Neural cell (in vitro differentiated cells): ENCODE results near the gene BMAL2.

Experiments used
- POLR2AphosphoS5 ChIP-seq: IDR thresholded peaks from 2 replicates; pipeline ENCODE4 v1.6.1; 2012
- TAF1 ChIP-seq: IDR thresholded peaks from 2 replicates; pipeline ENCODE4 v1.6.1; 2012; ENCODE audit warnings: low read depth
- TF ChIP-seq, protein P1 (sequence below): fragments of 450-650 bp; IDR thresholded peaks from 2 replicates; pipeline ENCODE4 v1.5.1; 2014; ENCODE audit warnings: antibody characterized with exemption, mild to moderate bottlenecking, moderate library complexity; ENCODE audit not compliant: poor library complexity, severe bottlenecking
- TF ChIP-seq, protein P2 (sequence below): IDR thresholded peaks from 2 replicates; pipeline ENCODE4 v1.6.1; 2012; ENCODE audit warnings: borderline replicate concordance

DNA sequence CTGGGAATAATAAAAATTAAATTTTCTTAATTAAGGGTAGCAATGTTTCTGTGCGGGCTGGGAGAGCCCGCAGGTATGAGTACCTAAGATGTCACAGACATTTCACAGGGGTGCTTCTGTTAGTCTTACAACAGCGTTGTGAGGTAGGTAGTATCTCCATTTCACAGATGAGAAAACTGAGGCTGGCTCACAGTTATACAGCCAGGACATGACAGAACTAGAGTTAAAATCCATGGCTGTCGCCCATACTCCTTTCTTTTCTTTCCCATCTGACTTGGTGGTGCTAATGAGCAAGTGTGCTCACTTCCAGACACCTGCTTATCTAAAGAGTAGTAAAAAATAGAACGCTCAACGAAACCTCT, 2.1 kb downstream of the BMAL2 start:
- TF ChIP-seq POLR2AphosphoS5 (no peak), TAF1 (no peak)
- TF ChIP-seq, protein P1, sequence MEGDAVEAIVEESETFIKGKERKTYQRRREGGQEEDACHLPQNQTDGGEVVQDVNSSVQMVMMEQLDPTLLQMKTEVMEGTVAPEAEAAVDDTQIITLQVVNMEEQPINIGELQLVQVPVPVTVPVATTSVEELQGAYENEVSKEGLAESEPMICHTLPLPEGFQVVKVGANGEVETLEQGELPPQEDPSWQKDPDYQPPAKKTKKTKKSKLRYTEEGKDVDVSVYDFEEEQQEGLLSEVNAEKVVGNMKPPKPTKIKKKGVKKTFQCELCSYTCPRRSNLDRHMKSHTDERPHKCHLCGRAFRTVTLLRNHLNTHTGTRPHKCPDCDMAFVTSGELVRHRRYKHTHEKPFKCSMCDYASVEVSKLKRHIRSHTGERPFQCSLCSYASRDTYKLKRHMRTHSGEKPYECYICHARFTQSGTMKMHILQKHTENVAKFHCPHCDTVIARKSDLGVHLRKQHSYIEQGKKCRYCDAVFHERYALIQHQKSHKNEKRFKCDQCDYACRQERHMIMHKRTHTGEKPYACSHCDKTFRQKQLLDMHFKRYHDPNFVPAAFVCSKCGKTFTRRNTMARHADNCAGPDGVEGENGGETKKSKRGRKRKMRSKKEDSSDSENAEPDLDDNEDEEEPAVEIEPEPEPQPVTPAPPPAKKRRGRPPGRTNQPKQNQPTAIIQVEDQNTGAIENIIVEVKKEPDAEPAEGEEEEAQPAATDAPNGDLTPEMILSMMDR, result no peak
- TF ChIP-seq, protein P2, sequence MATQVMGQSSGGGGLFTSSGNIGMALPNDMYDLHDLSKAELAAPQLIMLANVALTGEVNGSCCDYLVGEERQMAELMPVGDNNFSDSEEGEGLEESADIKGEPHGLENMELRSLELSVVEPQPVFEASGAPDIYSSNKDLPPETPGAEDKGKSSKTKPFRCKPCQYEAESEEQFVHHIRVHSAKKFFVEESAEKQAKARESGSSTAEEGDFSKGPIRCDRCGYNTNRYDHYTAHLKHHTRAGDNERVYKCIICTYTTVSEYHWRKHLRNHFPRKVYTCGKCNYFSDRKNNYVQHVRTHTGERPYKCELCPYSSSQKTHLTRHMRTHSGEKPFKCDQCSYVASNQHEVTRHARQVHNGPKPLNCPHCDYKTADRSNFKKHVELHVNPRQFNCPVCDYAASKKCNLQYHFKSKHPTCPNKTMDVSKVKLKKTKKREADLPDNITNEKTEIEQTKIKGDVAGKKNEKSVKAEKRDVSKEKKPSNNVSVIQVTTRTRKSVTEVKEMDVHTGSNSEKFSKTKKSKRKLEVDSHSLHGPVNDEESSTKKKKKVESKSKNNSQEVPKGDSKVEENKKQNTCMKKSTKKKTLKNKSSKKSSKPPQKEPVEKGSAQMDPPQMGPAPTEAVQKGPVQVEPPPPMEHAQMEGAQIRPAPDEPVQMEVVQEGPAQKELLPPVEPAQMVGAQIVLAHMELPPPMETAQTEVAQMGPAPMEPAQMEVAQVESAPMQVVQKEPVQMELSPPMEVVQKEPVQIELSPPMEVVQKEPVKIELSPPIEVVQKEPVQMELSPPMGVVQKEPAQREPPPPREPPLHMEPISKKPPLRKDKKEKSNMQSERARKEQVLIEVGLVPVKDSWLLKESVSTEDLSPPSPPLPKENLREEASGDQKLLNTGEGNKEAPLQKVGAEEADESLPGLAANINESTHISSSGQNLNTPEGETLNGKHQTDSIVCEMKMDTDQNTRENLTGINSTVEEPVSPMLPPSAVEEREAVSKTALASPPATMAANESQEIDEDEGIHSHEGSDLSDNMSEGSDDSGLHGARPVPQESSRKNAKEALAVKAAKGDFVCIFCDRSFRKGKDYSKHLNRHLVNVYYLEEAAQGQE, result no peak
